HG02884 (cell line): ENCODE measurements around the gene ZSCAN1.

Source experiments
- ATAC-seq: cut with Tn5 transposase; IDR thresholded peaks from one replicate; pipeline ENCODE4 v1.9.1; 2021; ENCODE audit warnings: mild to moderate bottlenecking, moderate library complexity; ENCODE audit not compliant: unreplicated experiment

The ZSCAN1 gene

GRCh38 chr19:58083021-58083420 is 49.2 kb downstream of the ZSCAN1 start:
- no peak for ATAC-seq

GRCh38 chr19:58084596-58085347 is 50.9 kb downstream of the ZSCAN1 start:
- ATAC-seq, result no peak

DNA sequence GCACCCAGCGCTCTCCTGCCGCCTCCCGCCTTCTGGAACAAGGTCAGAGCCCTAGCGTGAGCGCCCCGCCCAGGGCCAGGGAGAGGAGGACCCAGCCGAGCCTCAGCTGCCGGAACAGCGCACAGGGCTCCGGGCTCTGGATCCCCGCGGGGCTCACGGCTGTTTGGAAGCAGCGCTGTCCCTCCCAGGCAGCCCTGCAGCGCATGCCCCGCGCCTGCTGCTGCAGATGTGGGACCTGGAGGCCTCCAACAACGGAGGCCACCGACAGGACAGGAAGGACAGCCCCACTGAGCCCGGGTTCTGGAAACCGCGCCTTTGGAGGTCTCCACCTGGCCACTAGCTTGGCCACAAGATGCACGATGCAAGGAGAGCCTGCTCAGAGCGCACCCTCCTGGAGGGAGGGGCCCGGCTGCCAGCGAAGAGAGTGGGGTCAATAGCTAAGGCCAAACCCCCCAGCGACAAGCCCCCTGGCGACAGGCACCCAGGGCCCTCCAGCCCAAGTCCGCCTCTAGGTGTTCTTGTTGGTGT is 51.6 kb downstream of the ZSCAN1 start:
- ATAC-seq, result no peak

- ATAC-seq, result no peak
Observed at GRCh38 chr19:58086825-58087710, 53.2 kb downstream of the ZSCAN1 start.

- ATAC-seq, result no peak
Observed at GRCh38 chr19:58088521-58089052, 54.8 kb downstream of the ZSCAN1 start.

DNA sequence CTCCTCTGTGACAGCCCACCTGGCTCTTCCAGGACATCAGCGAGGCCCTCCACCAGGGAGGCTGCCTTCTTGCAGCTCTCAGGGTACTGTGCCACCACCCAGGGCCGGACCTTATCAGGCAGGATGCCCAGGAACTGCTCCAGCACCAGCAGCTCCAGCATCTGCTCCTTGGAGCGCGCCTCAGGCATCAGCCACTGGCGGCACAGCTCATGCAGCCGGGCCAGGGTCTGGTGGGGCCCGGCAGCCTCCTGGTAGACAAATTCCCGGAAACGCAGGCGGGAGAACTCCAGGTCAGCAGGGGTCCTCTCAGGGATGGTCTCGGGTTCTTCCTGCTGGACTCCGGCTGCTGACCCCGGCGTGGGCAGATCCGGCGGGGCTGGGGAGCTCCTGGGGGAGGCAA is 56.0 kb downstream of the ZSCAN1 start:
- ATAC-seq, result no peak

GRCh38 chr19:58091251-58091995 is 57.6 kb downstream of the ZSCAN1 start:
- ATAC-seq, result no peak

DNA sequence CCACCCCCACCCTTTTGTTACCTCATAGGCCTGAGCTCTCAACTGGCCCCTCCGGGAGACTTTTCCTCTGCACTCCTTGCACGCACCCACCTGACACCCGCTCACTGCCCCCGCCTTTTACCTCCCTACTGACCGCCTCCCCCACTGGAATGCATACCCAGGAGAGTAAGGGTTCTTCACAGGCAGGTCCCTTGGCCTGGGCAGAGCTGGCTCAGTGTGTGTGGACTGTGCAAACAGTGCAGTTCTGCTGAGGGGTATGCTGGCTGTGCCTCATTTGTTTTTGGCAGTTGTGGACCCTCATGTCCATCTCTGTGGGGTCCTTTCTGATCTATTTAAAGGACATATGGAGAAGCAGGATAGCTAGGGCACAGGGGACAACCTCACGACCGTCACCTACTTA is 59.2 kb downstream of the ZSCAN1 start:
- ATAC-seq, result no peak

GRCh38 chr19:58095328-58095727 is 61.5 kb downstream of the ZSCAN1 start:
- no peak for ATAC-seq

- ATAC-seq, result no peak
Observed at GRCh38 chr19:58096884-58097283, 63.1 kb downstream of the ZSCAN1 start.

DNA sequence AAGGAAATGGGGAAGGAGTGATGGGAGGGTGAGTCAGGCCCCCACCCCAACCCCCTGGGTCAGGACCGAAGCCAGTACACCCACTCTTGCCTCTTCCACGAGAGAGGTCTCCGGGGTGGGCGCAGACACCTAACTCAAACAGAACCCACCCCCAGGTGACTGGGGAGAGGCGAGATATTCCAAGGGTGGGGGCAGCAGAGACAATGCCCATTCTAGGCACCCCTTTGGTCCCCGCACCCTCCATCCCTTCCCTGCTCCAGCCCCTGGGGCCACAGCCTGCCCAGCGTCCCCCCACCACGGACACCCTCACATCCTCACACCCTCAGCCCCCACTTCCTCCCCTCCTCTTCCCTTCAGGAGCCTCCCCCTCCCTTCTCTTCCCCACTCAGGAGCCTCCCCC is 63.5 kb downstream of the ZSCAN1 start:
- ATAC-seq, result no peak

DNA sequence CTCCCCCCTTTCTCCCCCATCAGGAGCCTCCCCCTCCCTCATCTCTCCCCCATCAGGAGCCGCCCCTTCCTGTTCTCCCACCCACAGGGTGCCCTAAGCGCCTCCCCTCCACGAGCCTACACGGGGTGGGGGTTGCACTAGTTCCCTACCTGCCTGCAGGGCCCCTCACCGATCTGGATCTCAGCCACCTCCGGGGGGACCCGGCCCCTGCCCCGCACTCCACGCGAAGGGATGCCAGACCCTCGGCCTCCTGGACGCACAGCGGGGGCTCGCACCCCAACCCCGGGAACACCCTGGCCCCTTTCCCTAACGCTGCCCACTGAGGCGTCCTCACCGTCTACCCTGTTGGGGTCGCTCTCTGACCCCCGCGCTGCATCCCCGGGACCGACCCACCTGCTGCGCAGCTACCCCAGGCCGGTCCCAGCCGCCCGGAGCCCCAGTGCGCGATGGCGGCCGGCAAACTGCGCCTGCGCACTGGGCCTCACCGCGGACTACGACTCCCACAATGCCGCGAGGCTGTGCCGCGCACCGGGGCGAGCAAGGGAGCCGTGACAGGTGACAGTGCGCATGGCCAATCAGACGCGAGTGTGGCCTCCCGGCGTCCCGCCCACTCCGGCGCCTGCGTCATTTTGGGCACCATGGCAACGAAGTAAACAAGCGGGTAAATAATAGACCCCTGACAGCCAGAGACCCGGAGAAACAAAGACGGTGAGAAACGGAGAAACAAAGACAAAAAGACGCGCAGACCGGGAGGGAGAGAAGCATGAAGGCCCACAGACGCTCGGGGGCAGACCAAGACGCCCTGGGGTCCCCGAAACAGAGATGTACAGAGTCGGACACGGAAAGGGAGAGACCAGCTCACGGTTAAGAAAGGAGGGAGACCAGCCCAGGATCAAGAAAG is 64.2 kb downstream of the ZSCAN1 start, which contains the start of gene ZSCAN18:
TSS of gene ZSCAN18 (minus strand) at position 451 of the 901 bp plus-strand sequence. CDS start 7,964 bp downstream, outside the sequence.
- no peak for ATAC-seq

GRCh38 chr19:58098682-58098998 is 64.8 kb downstream of the ZSCAN1 start:
- no peak for ATAC-seq
